SU-DHL-6 (cell line): ENCODE results near the gene ISM2.

Source experiments
- H2AFZ ChIP-seq: fragments of 200-600 bp; sonication (generic); 2 replicates; pipeline ENCODE4 v1.6.1; 2014; ENCODE audit warnings: low read depth, mild to moderate bottlenecking, moderate library complexity, mixed read lengths, antibody characterized with exemption, low read length; ENCODE audit not compliant: severe bottlenecking
- H3F3A ChIP-seq: fragments of 200-600 bp; shearing (Covaris generic); 2 replicates; pipeline ENCODE4 v1.6.0; 2016; ENCODE audit warnings: antibody characterized with exemption, mild to moderate bottlenecking; ENCODE audit not compliant: insufficient read depth
- H3K27ac ChIP-seq: fragments of 200-600 bp; sonication (generic); 2 replicates; pipeline ENCODE4 v1.5.1; 2016; ENCODE audit warnings: low read depth, mild to moderate bottlenecking, low read length, moderate library complexity, mixed read lengths
- H3K27me3 ChIP-seq: fragments of 200-600 bp; sonication (generic), shearing (Covaris generic); 2 replicates; pipeline ENCODE4 v1.6.0; 2014; ENCODE audit warnings: mild to moderate bottlenecking, low read length
- H3K36me3 ChIP-seq: fragments of 200-600 bp; sonication (generic); 2 replicates; pipeline ENCODE4 v1.6.1; 2014; ENCODE audit warnings: mild to moderate bottlenecking, low read length, mixed read lengths
- H3K4me2 ChIP-seq: fragments of 300-600, 200-600 bp; shearing (Covaris generic), sonication (generic); 2 replicates; pipeline ENCODE4 v1.6.0; 2014; ENCODE audit warnings: low read length, low read depth, mild to moderate bottlenecking; ENCODE audit not compliant: poor library complexity, severe bottlenecking
- H3K4me3 ChIP-seq: fragments of 200-600 bp; sonication (generic); 2 replicates; pipeline ENCODE4 v1.5.1; 2014; ENCODE audit warnings: antibody characterized with exemption, low read length, mild to moderate bottlenecking, mixed read lengths; ENCODE audit not compliant: insufficient read depth, poor library complexity, severe bottlenecking
- H3K79me2 ChIP-seq: fragments of 200-600 bp; sonication (generic); 2 replicates; pipeline ENCODE4 v1.6.1; 2014; ENCODE audit warnings: mild to moderate bottlenecking, low read length, moderate library complexity; ENCODE audit not compliant: insufficient read depth
- H3K9ac ChIP-seq: fragments of 200-600 bp; sonication (generic); 2 replicates; pipeline ENCODE4 v1.7.0; 2014; ENCODE audit warnings: mild to moderate bottlenecking, low read length
- H3K9me2 ChIP-seq: fragments of 200-600 bp; sonication (generic); replicated peaks from 2 replicates; pipeline ENCODE4 v1.6.1; 2014; ENCODE audit warnings: low read length; ENCODE audit not compliant: insufficient read depth
- H3K9me3 ChIP-seq: fragments of 200-600 bp; sonication (generic); 2 replicates; pipeline ENCODE4 v1.6.1; 2014; ENCODE audit warnings: low read length, mixed read lengths; ENCODE audit not compliant: insufficient read depth
- H4K20me1 ChIP-seq: fragments of 200-600 bp; sonication (generic); 2 replicates; pipeline ENCODE4 v1.6.1; 2014; ENCODE audit warnings: low read depth, mild to moderate bottlenecking, antibody characterized with exemption, low read length, moderate library complexity, mixed read lengths
- EZH2phosphoT487 ChIP-seq: fragments of 200-600 bp; sonication (generic), shearing (Covaris generic); conservative IDR thresholded peaks from 2 replicates; pipeline ENCODE4 v1.6.1; 2018; ENCODE audit warnings: mild to moderate bottlenecking, antibody characterized with exemption, low read length, moderate library complexity, mixed read lengths
- TF ChIP-seq, protein P1 (sequence below): fragments of 200-600 bp; sonication (generic); IDR thresholded peaks from one replicate; pipeline ENCODE4 v1.5.1; 2017; ENCODE audit warnings: antibody characterized with exemption, mild to moderate bottlenecking, low read length, moderate library complexity; ENCODE audit not compliant: insufficient read depth, poor library complexity, severe bottlenecking

ISM2 gene

DNA sequence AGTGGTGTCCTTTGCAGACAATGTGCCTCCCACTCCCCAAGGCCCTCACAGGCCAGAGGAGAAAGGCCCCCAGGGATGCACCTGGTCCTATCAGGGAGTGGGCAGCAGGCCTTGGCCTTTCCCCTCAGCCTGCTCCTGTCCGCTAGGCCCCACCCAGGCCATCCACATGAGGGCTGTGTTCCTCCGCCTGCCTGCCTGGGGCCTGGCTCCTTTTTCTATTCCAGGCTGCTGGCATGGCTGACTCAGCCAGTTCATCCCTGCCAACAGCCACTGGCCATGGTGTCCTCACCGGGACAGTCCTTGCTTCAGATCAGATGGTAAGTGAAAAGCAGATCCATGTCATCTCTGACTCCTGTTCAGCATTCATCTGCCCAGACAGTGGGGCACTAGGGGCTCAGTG lies 13.4 kb downstream of the ISM2 start:
- no peaks in the 10 kb centered on the region for H3F3A ChIP-seq
- no peaks in the 10 kb centered on the region for H4K20me1 ChIP-seq
- TF ChIP-seq EZH2phosphoT487 = no peak
- TF ChIP-seq, protein P1, sequence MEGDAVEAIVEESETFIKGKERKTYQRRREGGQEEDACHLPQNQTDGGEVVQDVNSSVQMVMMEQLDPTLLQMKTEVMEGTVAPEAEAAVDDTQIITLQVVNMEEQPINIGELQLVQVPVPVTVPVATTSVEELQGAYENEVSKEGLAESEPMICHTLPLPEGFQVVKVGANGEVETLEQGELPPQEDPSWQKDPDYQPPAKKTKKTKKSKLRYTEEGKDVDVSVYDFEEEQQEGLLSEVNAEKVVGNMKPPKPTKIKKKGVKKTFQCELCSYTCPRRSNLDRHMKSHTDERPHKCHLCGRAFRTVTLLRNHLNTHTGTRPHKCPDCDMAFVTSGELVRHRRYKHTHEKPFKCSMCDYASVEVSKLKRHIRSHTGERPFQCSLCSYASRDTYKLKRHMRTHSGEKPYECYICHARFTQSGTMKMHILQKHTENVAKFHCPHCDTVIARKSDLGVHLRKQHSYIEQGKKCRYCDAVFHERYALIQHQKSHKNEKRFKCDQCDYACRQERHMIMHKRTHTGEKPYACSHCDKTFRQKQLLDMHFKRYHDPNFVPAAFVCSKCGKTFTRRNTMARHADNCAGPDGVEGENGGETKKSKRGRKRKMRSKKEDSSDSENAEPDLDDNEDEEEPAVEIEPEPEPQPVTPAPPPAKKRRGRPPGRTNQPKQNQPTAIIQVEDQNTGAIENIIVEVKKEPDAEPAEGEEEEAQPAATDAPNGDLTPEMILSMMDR = no peak
- H3K27ac ChIP-seq = no peak overlapping the region
- no peaks in the 10 kb centered on the region for H3K79me2 ChIP-seq
- H3K4me3 ChIP-seq = no peak overlapping the region
- no peaks in the 10 kb centered on the region for H3K9me3 ChIP-seq
- H2AFZ ChIP-seq = no peak overlapping the region
- H3K9ac ChIP-seq = no peak overlapping the region
- H3K4me2 ChIP-seq = no peak overlapping the region
- no peaks in the 10 kb centered on the region for H3K9me2 ChIP-seq
- no peaks in the 10 kb centered on the region for H3K27me3 ChIP-seq
- no peaks in the 10 kb centered on the region for H3K36me3 ChIP-seq

DNA sequence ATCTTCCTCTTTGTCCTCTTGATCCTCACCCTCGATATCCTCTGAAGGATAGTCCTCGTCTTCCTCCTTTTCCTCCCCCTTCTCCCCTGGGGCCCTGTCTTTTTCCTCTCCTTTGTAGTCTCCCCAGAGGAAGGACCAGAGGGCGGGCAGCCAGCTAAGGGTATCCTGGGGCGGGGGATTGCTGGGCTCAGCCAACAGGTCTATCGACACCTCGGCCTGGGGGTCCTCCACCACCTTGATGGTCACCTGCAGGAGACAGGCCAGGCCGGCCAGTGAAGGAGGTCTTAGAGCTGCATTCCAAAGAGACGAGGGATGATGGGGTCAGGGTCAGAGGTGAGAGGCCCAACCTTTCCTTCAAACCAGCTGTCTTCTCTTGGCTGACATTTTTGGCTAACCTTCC lies 16.2 kb downstream of the ISM2 start:
- Histone ChIP-seq H3K9me3 (no peaks in the 10 kb centered on the region), H3K9me2 (no peaks in the 10 kb centered on the region), H3K27me3 (no peaks in the 10 kb centered on the region), H4K20me1 (no peaks in the 10 kb centered on the region), H3K4me2 (no peak overlapping the region), H2AFZ (no peak overlapping the region), H3K36me3 (no peaks in the 10 kb centered on the region), H3F3A (no peaks in the 10 kb centered on the region), H3K9ac (no peak overlapping the region), H3K79me2 (no peaks in the 10 kb centered on the region), H3K4me3 (no peak overlapping the region), H3K27ac (no peak overlapping the region)
- no peak for TF ChIP-seq EZH2phosphoT487
- TF ChIP-seq, protein P1 = no peak

DNA sequence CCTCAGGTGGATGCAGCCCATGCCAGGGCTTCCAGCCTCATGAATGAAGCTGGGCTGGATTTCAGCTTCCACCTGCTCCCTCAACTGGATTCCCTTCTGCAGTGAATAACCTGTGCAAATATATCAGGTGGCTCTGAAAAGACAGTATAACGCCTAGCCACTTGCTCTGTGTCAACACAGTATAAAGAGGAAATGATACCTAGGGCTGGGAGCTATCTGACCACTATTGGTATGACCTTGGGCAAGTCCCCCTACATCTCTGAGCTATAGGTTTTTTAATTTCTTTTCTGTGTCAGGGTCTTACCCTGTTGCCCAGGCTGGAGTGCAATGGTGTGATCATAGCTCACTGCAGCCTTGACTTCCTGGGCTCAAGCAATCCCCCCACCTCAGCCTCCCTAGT lies 19.8 kb downstream of the ISM2 start:
- no peaks in the 10 kb centered on the region for H3K9me2 ChIP-seq
- no peaks in the 10 kb centered on the region for H3K79me2 ChIP-seq
- H3K9ac ChIP-seq = no peak overlapping the region
- H3K27ac ChIP-seq = no peak overlapping the region
- no peaks in the 10 kb centered on the region for H3K36me3 ChIP-seq
- no peaks in the 10 kb centered on the region for H3F3A ChIP-seq
- H3K9me3 ChIP-seq = no peaks in the 10 kb centered on the region
- H3K4me3 ChIP-seq = no peak overlapping the region
- H3K4me2 ChIP-seq = no peak overlapping the region
- H2AFZ ChIP-seq = no peak overlapping the region
- no peaks in the 10 kb centered on the region for H4K20me1 ChIP-seq
- TF ChIP-seq, protein P1 = no peak
- no peak for TF ChIP-seq EZH2phosphoT487
- no peaks in the 10 kb centered on the region for H3K27me3 ChIP-seq

DNA sequence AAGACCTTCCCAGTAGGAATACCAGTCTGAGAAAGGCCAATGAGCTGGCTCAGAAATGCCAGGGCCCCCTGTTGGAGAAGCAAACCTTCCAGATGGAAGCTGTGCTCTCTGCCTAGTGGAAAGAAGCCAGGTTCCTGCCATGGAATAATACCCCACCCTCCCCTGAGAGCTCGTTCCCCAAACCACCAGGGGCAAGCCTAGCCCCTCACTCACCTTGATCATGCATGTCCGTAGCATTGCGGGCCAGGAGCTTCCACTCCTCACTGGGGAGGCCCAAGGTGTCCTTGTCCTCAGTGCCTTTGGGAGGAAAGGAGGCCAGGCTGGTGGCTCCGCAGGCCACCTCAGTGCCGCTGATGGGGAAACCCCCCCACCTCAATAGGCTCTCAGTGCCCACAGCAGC lies 20.6 kb downstream of the ISM2 start:
- H3K4me3 ChIP-seq = no peak overlapping the region
- no peak overlapping the region for H3K4me2 ChIP-seq
- TF ChIP-seq EZH2phosphoT487 = no peak
- TF ChIP-seq, protein P1 = no peak
- no peaks in the 10 kb centered on the region for H3K36me3 ChIP-seq
- H3K27me3 ChIP-seq = no peaks in the 10 kb centered on the region
- H4K20me1 ChIP-seq = no peaks in the 10 kb centered on the region
- no peaks in the 10 kb centered on the region for H3K9me2 ChIP-seq
- H3K79me2 ChIP-seq = no peaks in the 10 kb centered on the region
- H3K9ac ChIP-seq = no peak overlapping the region
- no peaks in the 10 kb centered on the region for H3K9me3 ChIP-seq
- no peak overlapping the region for H3K27ac ChIP-seq
- H2AFZ ChIP-seq = no peak overlapping the region
- no peaks in the 10 kb centered on the region for H3F3A ChIP-seq
